ENCODE data around the gene SACM1L.

- TF ChIP-seq EZH2phosphoT487 (IDR thresholded peaks at IDR 0.05; ENCODE audit: borderline replicate concordance, low read length) (no peak), CTCF (IDR thresholded peaks at IDR 0.05; ENCODE audit: low read depth, low read length, poor library complexity, severe bottlenecking) (no peak)
Measured at GRCh38 chr3:45686850-45687249, 2.3 kb upstream of the SACM1L start.

All from DOHH2 (cell line).